ENCODE results near the gene CIT.

CIT gene

GRCh38 chr12:119686776-119687175, 190.3 kb downstream of the CIT start:
- Histone ChIP-seq H3K36me3 (ENCODE audit: control insufficient read depth, insufficient read depth, low read length) (peaks cover 55% of the 10 kb centered on the region), H3K9me3 (ENCODE audit: control insufficient read depth, insufficient read depth, low read depth, low read length) (no peaks in the 10 kb centered on the region), H3K9ac (ENCODE audit: low read length) (no peak overlapping the region), H3K27ac (ENCODE audit: low read depth, low read length) (no peak overlapping the region), H3K4me3 (ENCODE audit: low read depth, low read length) (no peak overlapping the region), H3K27me3 (ENCODE audit: control insufficient read depth, insufficient read depth, low read length) (no peaks in the 10 kb centered on the region), H3K4me1 (ENCODE audit: control insufficient read depth, insufficient read depth, low read length) (peaks cover 14% of the 10 kb centered on the region)

- H3K36me3 ChIP-seq (ENCODE audit: control insufficient read depth, insufficient read depth, low read length): peaks cover 58% of the 10 kb centered on the region
These were observed 190.8 kb downstream of the CIT start for GRCh38 chr12:119686355-119686754.

GRCh38 chr12:119685375-119685774, 191.7 kb downstream of the CIT start:
- H3K4me1 ChIP-seq (ENCODE audit: control insufficient read depth, insufficient read depth, low read length): peaks cover 16% of the 10 kb centered on the region
- H3K27ac ChIP-seq (ENCODE audit: low read depth, low read length): no peak overlapping the region
- H3K9me3 ChIP-seq (ENCODE audit: control insufficient read depth, insufficient read depth, low read depth, low read length): no peaks in the 10 kb centered on the region
- no peaks in the 10 kb centered on the region for H3K27me3 ChIP-seq (ENCODE audit: control insufficient read depth, insufficient read depth, low read length)
- H3K36me3 ChIP-seq (ENCODE audit: control insufficient read depth, insufficient read depth, low read length): peaks cover 61% of the 10 kb centered on the region
- no peak overlapping the region for H3K4me3 ChIP-seq (ENCODE audit: low read depth, low read length)
- H3K9ac ChIP-seq (ENCODE audit: low read length): no peak overlapping the region

More at GRCh38 chr12:119686355-119686754, 190.8 kb downstream of the CIT start:
- Histone ChIP-seq H3K9me3 (ENCODE audit: control insufficient read depth, insufficient read depth, low read depth, low read length) (no peaks in the 10 kb centered on the region), H3K27me3 (ENCODE audit: control insufficient read depth, insufficient read depth, low read length) (no peaks in the 10 kb centered on the region), H3K9ac (ENCODE audit: low read length) (no peak overlapping the region), H3K4me1 (ENCODE audit: control insufficient read depth, insufficient read depth, low read length) (peaks cover 16% of the 10 kb centered on the region), H3K4me3 (ENCODE audit: low read depth, low read length) (no peak overlapping the region), H3K27ac (ENCODE audit: low read depth, low read length) (no peak overlapping the region)

GRCh38 chr12:119684711-119685369, 192.3 kb downstream of the CIT start:
- no peak overlapping the region for H3K4me3 ChIP-seq (ENCODE audit: low read depth, low read length)
- no peaks in the 10 kb centered on the region for H3K9me3 ChIP-seq (ENCODE audit: control insufficient read depth, insufficient read depth, low read depth, low read length)
- H3K4me1 ChIP-seq (ENCODE audit: control insufficient read depth, insufficient read depth, low read length): peaks cover 16% of the 10 kb centered on the region
- H3K27ac ChIP-seq (ENCODE audit: low read depth, low read length): no peak overlapping the region
- H3K36me3 ChIP-seq (ENCODE audit: control insufficient read depth, insufficient read depth, low read length): peaks cover 61% of the 10 kb centered on the region
- H3K9ac ChIP-seq (ENCODE audit: low read length): no peak overlapping the region
- H3K27me3 ChIP-seq (ENCODE audit: control insufficient read depth, insufficient read depth, low read length): no peaks in the 10 kb centered on the region

- Histone ChIP-seq H3K9me3 (ENCODE audit: control insufficient read depth, insufficient read depth, low read depth, low read length) (no peaks in the 10 kb centered on the region), H3K27me3 (ENCODE audit: control insufficient read depth, insufficient read depth, low read length) (no peaks in the 10 kb centered on the region), H3K27ac (ENCODE audit: low read depth, low read length) (no peak overlapping the region), H3K36me3 (ENCODE audit: control insufficient read depth, insufficient read depth, low read length) (peaks cover 66% of the 10 kb centered on the region), H3K9ac (ENCODE audit: low read length) (no peak overlapping the region), H3K4me3 (ENCODE audit: low read depth, low read length) (no peak overlapping the region), H3K4me1 (ENCODE audit: control insufficient read depth, insufficient read depth, low read length) (peaks cover 20% of the 10 kb centered on the region)
These were observed 193.3 kb downstream of the CIT start for GRCh38 chr12:119683816-119684215.

GRCh38 chr12:119683413-119683812, 193.7 kb downstream of the CIT start:
- Histone ChIP-seq H3K36me3 (ENCODE audit: control insufficient read depth, insufficient read depth, low read length) (peaks cover 68% of the 10 kb centered on the region), H3K9ac (ENCODE audit: low read length) (no peak overlapping the region), H3K9me3 (ENCODE audit: control insufficient read depth, insufficient read depth, low read depth, low read length) (no peaks in the 10 kb centered on the region)

GRCh38 chr12:119682639-119683252, 194.4 kb downstream of the CIT start:
- no peak overlapping the region for H3K9ac ChIP-seq (ENCODE audit: low read length)
- no peaks in the 10 kb centered on the region for H3K9me3 ChIP-seq (ENCODE audit: control insufficient read depth, insufficient read depth, low read depth, low read length)
- peaks cover 23% of the 10 kb centered on the region for H3K4me1 ChIP-seq (ENCODE audit: control insufficient read depth, insufficient read depth, low read length)
- H3K36me3 ChIP-seq (ENCODE audit: control insufficient read depth, insufficient read depth, low read length): peaks cover 68% of the 10 kb centered on the region
- no peaks in the 10 kb centered on the region for H3K27me3 ChIP-seq (ENCODE audit: control insufficient read depth, insufficient read depth, low read length)
- no peak overlapping the region for H3K4me3 ChIP-seq (ENCODE audit: low read depth, low read length)
- no peak overlapping the region for H3K27ac ChIP-seq (ENCODE audit: low read depth, low read length)

More at GRCh38 chr12:119683413-119683812, 193.7 kb downstream of the CIT start:
- H3K27ac ChIP-seq (ENCODE audit: low read depth, low read length): no peak overlapping the region
- H3K4me3 ChIP-seq (ENCODE audit: low read depth, low read length): no peak overlapping the region
- H3K27me3 ChIP-seq (ENCODE audit: control insufficient read depth, insufficient read depth, low read length): no peaks in the 10 kb centered on the region
- peaks cover 24% of the 10 kb centered on the region for H3K4me1 ChIP-seq (ENCODE audit: control insufficient read depth, insufficient read depth, low read length)

- peak overlapping the region; percentile 6; the same call in 1 of the 2 replicates for H3K27ac ChIP-seq (ENCODE audit: low read depth, low read length)
- peaks cover 67% of the 10 kb centered on the region for H3K36me3 ChIP-seq (ENCODE audit: control insufficient read depth, insufficient read depth, low read length)
- H3K9me3 ChIP-seq (ENCODE audit: control insufficient read depth, insufficient read depth, low read depth, low read length): no peaks in the 10 kb centered on the region
- H3K9ac ChIP-seq (ENCODE audit: low read length): no peak overlapping the region
- no peak overlapping the region for H3K4me3 ChIP-seq (ENCODE audit: low read depth, low read length)
- peaks cover 16% of the 10 kb centered on the region for H3K4me1 ChIP-seq (ENCODE audit: control insufficient read depth, insufficient read depth, low read length)
- no peaks in the 10 kb centered on the region for H3K27me3 ChIP-seq (ENCODE audit: control insufficient read depth, insufficient read depth, low read length)
These were observed 195.1 kb downstream of the CIT start for GRCh38 chr12:119681728-119682638.

- Histone ChIP-seq H3K27ac (ENCODE audit: low read depth, low read length) (no peak overlapping the region), H3K4me1 (ENCODE audit: control insufficient read depth, insufficient read depth, low read length) (peaks cover 16% of the 10 kb centered on the region; the same call in 1 of the 2 replicates), H3K4me3 (ENCODE audit: low read depth, low read length) (no peak overlapping the region), H3K9ac (ENCODE audit: low read length) (no peak overlapping the region), H3K36me3 (ENCODE audit: control insufficient read depth, insufficient read depth, low read length) (peaks cover 67% of the 10 kb centered on the region), H3K27me3 (ENCODE audit: control insufficient read depth, insufficient read depth, low read length) (no peaks in the 10 kb centered on the region), H3K9me3 (ENCODE audit: control insufficient read depth, insufficient read depth, low read depth, low read length) (no peaks in the 10 kb centered on the region)
These were observed 196.0 kb downstream of the CIT start for GRCh38 chr12:119681111-119681510.

GRCh38 chr12:119679490-119679889, 197.6 kb downstream of the CIT start:
- Histone ChIP-seq H3K27me3 (ENCODE audit: control insufficient read depth, insufficient read depth, low read length) (no peaks in the 10 kb centered on the region), H3K27ac (ENCODE audit: low read depth, low read length) (no peak overlapping the region), H3K4me1 (ENCODE audit: control insufficient read depth, insufficient read depth, low read length) (peaks cover 16% of the 10 kb centered on the region; the same call in 1 of the 2 replicates), H3K9ac (ENCODE audit: low read length) (no peak overlapping the region), H3K4me3 (ENCODE audit: low read depth, low read length) (no peak overlapping the region), H3K36me3 (ENCODE audit: control insufficient read depth, insufficient read depth, low read length) (peaks cover 77% of the 10 kb centered on the region), H3K9me3 (ENCODE audit: control insufficient read depth, insufficient read depth, low read depth, low read length) (no peaks in the 10 kb centered on the region)

- H3K4me3 ChIP-seq (ENCODE audit: low read depth, low read length): no peak overlapping the region
- no peaks in the 10 kb centered on the region for H3K27me3 ChIP-seq (ENCODE audit: control insufficient read depth, insufficient read depth, low read length)
- H3K9me3 ChIP-seq (ENCODE audit: control insufficient read depth, insufficient read depth, low read depth, low read length): no peaks in the 10 kb centered on the region
- H3K27ac ChIP-seq (ENCODE audit: low read depth, low read length): no peak overlapping the region
- peaks cover 16% of the 10 kb centered on the region; the same call in 1 of the 2 replicates for H3K4me1 ChIP-seq (ENCODE audit: control insufficient read depth, insufficient read depth, low read length)
- no peak overlapping the region for H3K9ac ChIP-seq (ENCODE audit: low read length)
- peaks cover 81% of the 10 kb centered on the region for H3K36me3 ChIP-seq (ENCODE audit: control insufficient read depth, insufficient read depth, low read length)
These were observed 198.0 kb downstream of the CIT start for GRCh38 chr12:119679081-119679480.
